DND-41 (cell line): Measurements from ENCODE around the gene RASGEF1C.

Experiments
- EZH2 ChIP-seq: IDR thresholded peaks from 3 replicates; pipeline ENCODE4 v1.6.1; 2012; ENCODE audit warnings: borderline replicate concordance, low read depth, mild to moderate bottlenecking, moderate library complexity, low read length, inconsistent platforms; ENCODE audit not compliant: severe bottlenecking
- TF ChIP-seq, protein P1 (sequence below): IDR thresholded peaks from 2 replicates; pipeline ENCODE4 v1.5.1; 2012; ENCODE audit warnings: borderline replicate concordance, low read length, moderate library complexity, mild to moderate bottlenecking; ENCODE audit not compliant: poor library complexity, severe bottlenecking; ENCODE audit errors: extremely low read depth

DNA sequence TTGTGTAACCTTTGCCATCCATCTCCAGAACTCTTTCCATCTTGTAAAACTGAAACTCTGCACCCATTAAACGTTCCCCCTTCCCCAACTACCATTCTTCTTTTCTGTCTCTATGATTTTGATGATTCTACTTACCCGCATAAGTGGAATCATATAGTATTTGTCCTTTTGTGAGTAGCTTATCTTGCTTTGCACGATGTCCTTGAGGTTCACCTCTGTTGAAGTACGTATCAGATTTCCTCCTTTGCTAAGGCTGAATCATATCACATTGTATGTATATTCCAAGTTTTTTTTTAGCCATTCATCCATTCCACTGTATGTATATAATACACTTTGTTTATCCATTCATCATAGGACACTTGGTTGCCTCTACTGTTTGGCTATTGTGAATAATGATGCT lies 134.5 kb downstream of the RASGEF1C start:
- no peak for TF ChIP-seq EZH2
- TF ChIP-seq, protein P1, sequence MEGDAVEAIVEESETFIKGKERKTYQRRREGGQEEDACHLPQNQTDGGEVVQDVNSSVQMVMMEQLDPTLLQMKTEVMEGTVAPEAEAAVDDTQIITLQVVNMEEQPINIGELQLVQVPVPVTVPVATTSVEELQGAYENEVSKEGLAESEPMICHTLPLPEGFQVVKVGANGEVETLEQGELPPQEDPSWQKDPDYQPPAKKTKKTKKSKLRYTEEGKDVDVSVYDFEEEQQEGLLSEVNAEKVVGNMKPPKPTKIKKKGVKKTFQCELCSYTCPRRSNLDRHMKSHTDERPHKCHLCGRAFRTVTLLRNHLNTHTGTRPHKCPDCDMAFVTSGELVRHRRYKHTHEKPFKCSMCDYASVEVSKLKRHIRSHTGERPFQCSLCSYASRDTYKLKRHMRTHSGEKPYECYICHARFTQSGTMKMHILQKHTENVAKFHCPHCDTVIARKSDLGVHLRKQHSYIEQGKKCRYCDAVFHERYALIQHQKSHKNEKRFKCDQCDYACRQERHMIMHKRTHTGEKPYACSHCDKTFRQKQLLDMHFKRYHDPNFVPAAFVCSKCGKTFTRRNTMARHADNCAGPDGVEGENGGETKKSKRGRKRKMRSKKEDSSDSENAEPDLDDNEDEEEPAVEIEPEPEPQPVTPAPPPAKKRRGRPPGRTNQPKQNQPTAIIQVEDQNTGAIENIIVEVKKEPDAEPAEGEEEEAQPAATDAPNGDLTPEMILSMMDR = no peak
